K562 (cell line): ENCODE measurements around the gene ADAP1. TPM values are rescaled to one million over a fixed set of nuclear protein-coding genes. Genes with fewer than 3 reads are reported as not detected.

Experiments used
- ATAC-seq: fragments of 200-7000 bp; cut with Tn5 transposase; 3 replicates; pipeline ENCODE4 v1.9.1; 2020; ENCODE audit warnings: moderate library complexity
- BruUV-seq: library from RNA; stranded (reverse); fragments of 400-500 nt; replicated peaks from 2 replicates; lab custom pipeline; 2021; lab: Mats Ljungman, UMichigan
- CTCF ChIA-PET: fragments of 300-600 bp; formaldehyde crosslinking; extraction: SDS; loops from one replicate; lab custom pipeline; 2021; ENCODE audit warnings: low intra/inter-chr PET ratio; lab: Yijun Ruan, JAX
- POLR2A ChIA-PET: fragments of 300-600, 350-650 bp; sonication (Branson Sonifier 250); formaldehyde crosslinking; extraction: SDS; loops from one replicate; lab custom pipeline; 2021; ENCODE audit warnings: antibody characterized with exemption, inconsistent platforms; lab: Yijun Ruan, JAX
- DNase-seq, 4 experiments: peaks; one replicate each; pipeline versions ENCODE4 v3.0.0 to v3.0.0-alpha.2; 2011 to 2018; ENCODE audit warnings: low spot score in 3 of 4, mixed read lengths in 3 of 4; ENCODE audit errors: extremely low read depth in 1 of 4
- FAIRE-seq: peaks from 2 replicates; lab custom pipeline; 2011; peaks lifted over from hg19 to GRCh38; lab: Jason Lieb, UNC
- H2AFZ ChIP-seq: 2 replicates; pipeline ENCODE4 v1.6.0; 2011; ENCODE audit warnings: low read depth, low read length, control low read depth, inconsistent platforms
- H3K27ac ChIP-seq: fragments of 200-600 bp; 3 replicates; pipeline ENCODE4 v1.8.0; 2011; ENCODE audit warnings: low read depth, mild to moderate bottlenecking, control low read depth, inconsistent platforms, low read length, moderate library complexity, mixed read lengths; ENCODE audit errors: extremely low read depth
- H3K27me3 ChIP-seq, 2 experiments: fragments of 300-600 bp in 1 of 2; 2 replicates in 1 of 2; 3 replicates in 1 of 2; pipeline versions ENCODE4 v1.6.0 to v1.8.0; 2011; ENCODE audit warnings: inconsistent platforms in 2 of 2, low read length in 2 of 2, mild to moderate bottlenecking in 1 of 2, mixed read lengths in 1 of 2, moderate library complexity in 1 of 2; ENCODE audit not compliant: control insufficient read depth in 2 of 2, insufficient read depth in 2 of 2
- H3K36me3 ChIP-seq: fragments of 300-600 bp; 3 replicates; pipeline ENCODE4 v1.8.0; 2011; ENCODE audit warnings: mild to moderate bottlenecking, low read length, inconsistent platforms; ENCODE audit not compliant: control insufficient read depth, insufficient read depth
- H3K4me1 ChIP-seq, 2 experiments: fragments of 200-600 bp in 1 of 2; replicated peaks in 1 of 2; 2 replicates in 1 of 2; 3 replicates in 1 of 2; pipeline versions ENCODE4 v1.5.1 to v1.8.0; 2011; ENCODE audit warnings: inconsistent platforms in 2 of 2, low read length in 2 of 2, mild to moderate bottlenecking in 1 of 2, mixed read lengths in 1 of 2, moderate library complexity in 1 of 2; ENCODE audit not compliant: control insufficient read depth in 2 of 2, insufficient read depth in 2 of 2
- H3K4me2 ChIP-seq: 2 replicates; pipeline ENCODE4 v1.6.1; 2011; ENCODE audit warnings: low read length, control low read depth, inconsistent platforms, mixed read lengths; ENCODE audit not compliant: insufficient read depth
- H3K4me3 ChIP-seq: fragments of 200-600 bp; sonication (generic), shearing (Covaris generic); 2 replicates; pipeline ENCODE4 v1.5.1; 2016; ENCODE audit warnings: control low read depth, inconsistent platforms
- H3K79me2 ChIP-seq: fragments of 200-600 bp; 3 replicates; pipeline ENCODE4 v1.8.0; 2011; ENCODE audit warnings: low read length, inconsistent platforms; ENCODE audit not compliant: control insufficient read depth, insufficient read depth
- H3K9ac ChIP-seq, 2 experiments: 2 replicates each; pipeline versions ENCODE4 v1.6.0 to v1.6.1; 2011; ENCODE audit warnings: low read depth in 2 of 2, low read length in 2 of 2, control low read depth in 1 of 2, inconsistent platforms in 1 of 2, mild to moderate bottlenecking in 1 of 2, mixed read lengths in 1 of 2; ENCODE audit not compliant: insufficient read depth in 1 of 2
- H3K9me1 ChIP-seq: one replicate; pipeline ENCODE4 v1.6.0; 2011; ENCODE audit warnings: inconsistent platforms, mild to moderate bottlenecking, low read length, moderate library complexity; ENCODE audit not compliant: control insufficient read depth, insufficient read depth
- H3K9me3 ChIP-seq: replicated peaks from 2 replicates; pipeline ENCODE4 v1.5.1; 2011; ENCODE audit warnings: low read depth, low read length, inconsistent platforms; ENCODE audit not compliant: control insufficient read depth, insufficient read depth
- H4K20me1 ChIP-seq: replicated peaks from 2 replicates; pipeline ENCODE4 v1.6.1; 2011; ENCODE audit warnings: low read length, inconsistent platforms, mixed read lengths; ENCODE audit not compliant: control insufficient read depth, insufficient read depth
- ATF6 ChIP-seq: sonication (generic); formaldehyde crosslinking; IDR thresholded peaks from 2 replicates; pipeline ENCODE4 v1.4.0; 2020; ENCODE audit warnings: mild to moderate bottlenecking, missing genetic modification reagents
- BRD4 ChIP-seq: fragments of 200-600 bp; sonication (generic); IDR thresholded peaks from 2 replicates; pipeline ENCODE4 v1.6.1; 2017; ENCODE audit warnings: inconsistent platforms
- CAMTA2 ChIP-seq: fragments of 250-450 bp; sonication (Bioruptor Pico); conservative IDR thresholded peaks from 2 replicates; pipeline ENCODE4 v1.5.1; 2022
- CBFA2T3 ChIP-seq: fragments of 450-650 bp; IDR thresholded peaks from 2 replicates; pipeline ENCODE4 v1.6.1; 2017
- COPS2 ChIP-seq: fragments of 450-650 bp; conservative IDR thresholded peaks from 2 replicates; pipeline ENCODE4 v1.6.1; 2016; ENCODE audit warnings: mild to moderate bottlenecking, moderate library complexity
- ELF1 ChIP-seq: fragments of 200-800 bp; sonication (Bioruptor generic); IDR thresholded peaks from 2 replicates; pipeline ENCODE4 v1.6.1; 2016; ENCODE audit warnings: missing genetic modification characterization, missing compliant biosample characterization
- MEF2D ChIP-seq: conservative IDR thresholded peaks from 2 replicates; pipeline ENCODE4 v1.6.1; 2016; ENCODE audit warnings: low read depth, missing genetic modification characterization, missing compliant biosample characterization
- MIER1 ChIP-seq: fragments of 450-650 bp; IDR thresholded peaks from 2 replicates; pipeline ENCODE4 v1.6.1; 2016; ENCODE audit warnings: antibody characterized with exemption, mild to moderate bottlenecking, low read depth
- NCOA4 ChIP-seq: fragments of 450-650 bp; IDR thresholded peaks from 2 replicates; pipeline ENCODE4 v1.6.1; 2018; ENCODE audit warnings: mild to moderate bottlenecking; ENCODE audit not compliant: partially characterized antibody
- NFATC3 ChIP-seq: fragments of 450-650 bp; IDR thresholded peaks from 2 replicates; pipeline ENCODE4 v1.6.1; 2017; ENCODE audit warnings: mild to moderate bottlenecking
- SNIP1 ChIP-seq: fragments of 450-650 bp; IDR thresholded peaks from 2 replicates; pipeline ENCODE4 v1.7.1; 2017; ENCODE audit warnings: low read depth, mild to moderate bottlenecking
- SRSF1 ChIP-seq: fragments of 200-400 bp; formaldehyde crosslinking; IDR thresholded peaks from 2 replicates; pipeline ENCODE4 v1.6.1; 2017; ENCODE audit warnings: mild to moderate bottlenecking, low read depth, low read length, moderate library complexity
- TSC22D4 ChIP-seq: fragments of 450-650 bp; IDR thresholded peaks from 2 replicates; pipeline ENCODE4 v1.6.1; 2016; ENCODE audit warnings: missing genetic modification characterization, missing biosample characterization, control low read depth
- U2AF1 ChIP-seq: fragments of 200-400 bp; formaldehyde crosslinking; optimal IDR thresholded peaks from 2 replicates; pipeline ENCODE3; 2017; ENCODE audit warnings: mild to moderate bottlenecking, low read depth, low read length, moderate library complexity
- ZFPM2 ChIP-seq: fragments of 250-450 bp; sonication (Bioruptor Pico); IDR thresholded peaks from 2 replicates; pipeline ENCODE4 v1.5.1; 2022; ENCODE audit warnings: mild to moderate bottlenecking
- ZNF316 ChIP-seq: fragments of 450-650 bp; IDR thresholded peaks from 2 replicates; pipeline ENCODE4 v1.6.1; 2016
- ZNF507 ChIP-seq: conservative IDR thresholded peaks from 2 replicates; pipeline ENCODE4 v1.6.1; 2017; ENCODE audit warnings: missing genetic modification characterization, missing compliant biosample characterization
- WGBS: fragments of 100-300 bp; shearing (Covaris generic); methylation state at CpG from one replicate; pipeline ENCODE4 v1.1.6; 2016; ENCODE audit warnings: low coverage, mixed read lengths; ENCODE audit not compliant: insufficient coverage; ENCODE audit errors: missing lambda C conversion rate; 5-methylcytosine and 5-hydroxymethylcytosine counted together
- in situ Hi-C: fragments of 300-500 bp; cut with MboI; formaldehyde crosslinking; loops from 4 replicates; pipeline ENCODE4 v1.15.0; 2018; ENCODE audit warnings: inconsistent platforms, mixed read lengths
- intact Hi-C: fragments of 100-400 bp; cut with micrococcal nuclease; formaldehyde crosslinking; loops from 2 replicates; pipeline ENCODE4 v1.14.2; 2022
- polyA plus RNA-seq, 8 experiments: library from polyadenylated mRNA; depleted of rRNA in 4 of 8; stranded (reverse) in 5 of 8; unstranded in 3 of 8; fragments of >200 nt; fragmentation: Nextera tagmentation in 2 of 8; fragmentation: Illumina TruSeq in 1 of 8; extraction: Ambion mirVana in 2 of 8; extraction: Trizol in 1 of 8; gene quantifications; 2 replicates each; pipeline versions ENCODE4 v1.2.1 to v1.2.3, GENCODE V29; 2011 to 2014; ENCODE audit warnings: inconsistent platforms in 1 of 8, missing spikeins in 1 of 8
- total RNA-seq, 7 experiments: library from RNA; depleted of rRNA in 6 of 7; stranded (reverse); fragments of >200 nt in 6 of 7; fragmentation: Illumina TruSeq in 2 of 7; extraction: Trizol in 2 of 7; gene quantifications; 2 replicates each; pipeline versions ENCODE4 v1.2.1 to v1.2.3, GENCODE V29; 2011 to 2021; ENCODE audit warnings: low replicate concordance in 1 of 7
- TF ChIP-seq, protein P1 (sequence below): sonication (generic); formaldehyde crosslinking; IDR thresholded peaks from 2 replicates; pipeline ENCODE4 v1.8.1; 2022; ENCODE audit warnings: missing genetic modification reagents
- TF ChIP-seq, protein P2 (sequence below): sonication (generic); formaldehyde crosslinking; IDR thresholded peaks from 2 replicates; pipeline ENCODE4 v1.8.1; 2023; ENCODE audit warnings: mild to moderate bottlenecking, missing genetic modification reagents

The ADAP1 gene
- total and polyA plus RNA-seq, 9 of the 15 experiments (the other 6 are each of a cell fraction or from before 2014, with no cell fraction given): 0.27 to 1.4 (median 0.52) TPM; not detected in 3

- no peak for TF ChIP-seq ELF1
- TF ChIP-seq MIER1: no peak
- no peak for TF ChIP-seq ZNF507 (tag)
- no peak for TF ChIP-seq ZNF316
- TF ChIP-seq U2AF1: no peak
Measured at GRCh38 chr7:918118-918425, 36.4 kb downstream of the ADAP1 start (continued).

- FAIRE-seq (no peak), DNase-seq (no peak), ATAC-seq (no peak)
- ChIA-PET POLR2A (no interaction called here), CTCF (interaction anchor here (0.6 kb wide), 1 partner anchor 437 kb away, joined by 3 read pairs; no protein-coding TSS in a partner anchor)
- H3K9ac ChIP-seq: no peak overlapping the region
- no peaks in the 10 kb centered on the region for H4K20me1 ChIP-seq
- no peak overlapping the region for H3K27ac ChIP-seq
- WGBS: 31% methylated on average over 25 of the region's 33 CpGs
- no peak overlapping the region for H2AFZ ChIP-seq
- no peaks in the 10 kb centered on the region for H3K9me3 ChIP-seq
- peaks cover 8 to 39% of the 10 kb centered on the region in 2 experiments; a peak in 4 of 5 replicates for H3K27me3 ChIP-seq
- no peak overlapping the region for H3K4me2 ChIP-seq
- intact Hi-C loops: no loop called here
- peaks cover 0 to 46% of the 10 kb centered on the region in 2 experiments; a peak in 3 of 5 replicates for H3K4me1 ChIP-seq
- H3K4me3 ChIP-seq: no peak overlapping the region
- no peaks in the 10 kb centered on the region for H3K36me3 ChIP-seq
- BruUV-seq: no TSS peak
- no peaks in the 10 kb centered on the region for H3K79me2 ChIP-seq
- H3K9me1 ChIP-seq: no peaks in the 10 kb centered on the region
- in situ Hi-C loops: no loop called here
- no peak for TF ChIP-seq ATF6 (CRISPR knock-in tag)
- no peak for TF ChIP-seq CAMTA2
- no peak for TF ChIP-seq NCOA4
- TF ChIP-seq, protein P1, sequence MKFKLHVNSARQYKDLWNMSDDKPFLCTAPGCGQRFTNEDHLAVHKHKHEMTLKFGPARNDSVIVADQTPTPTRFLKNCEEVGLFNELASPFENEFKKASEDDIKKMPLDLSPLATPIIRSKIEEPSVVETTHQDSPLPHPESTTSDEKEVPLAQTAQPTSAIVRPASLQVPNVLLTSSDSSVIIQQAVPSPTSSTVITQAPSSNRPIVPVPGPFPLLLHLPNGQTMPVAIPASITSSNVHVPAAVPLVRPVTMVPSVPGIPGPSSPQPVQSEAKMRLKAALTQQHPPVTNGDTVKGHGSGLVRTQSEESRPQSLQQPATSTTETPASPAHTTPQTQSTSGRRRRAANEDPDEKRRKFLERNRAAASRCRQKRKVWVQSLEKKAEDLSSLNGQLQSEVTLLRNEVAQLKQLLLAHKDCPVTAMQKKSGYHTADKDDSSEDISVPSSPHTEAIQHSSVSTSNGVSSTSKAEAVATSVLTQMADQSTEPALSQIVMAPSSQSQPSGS (CRISPR knock-in tag): no peak
- TF ChIP-seq SRSF1: no peak
- TF ChIP-seq ZFPM2 (CRISPR knock-in tag): no peak
- TF ChIP-seq COPS2: no peak
- TF ChIP-seq SNIP1: no peak
- no peak for TF ChIP-seq BRD4
- TF ChIP-seq, protein P2, sequence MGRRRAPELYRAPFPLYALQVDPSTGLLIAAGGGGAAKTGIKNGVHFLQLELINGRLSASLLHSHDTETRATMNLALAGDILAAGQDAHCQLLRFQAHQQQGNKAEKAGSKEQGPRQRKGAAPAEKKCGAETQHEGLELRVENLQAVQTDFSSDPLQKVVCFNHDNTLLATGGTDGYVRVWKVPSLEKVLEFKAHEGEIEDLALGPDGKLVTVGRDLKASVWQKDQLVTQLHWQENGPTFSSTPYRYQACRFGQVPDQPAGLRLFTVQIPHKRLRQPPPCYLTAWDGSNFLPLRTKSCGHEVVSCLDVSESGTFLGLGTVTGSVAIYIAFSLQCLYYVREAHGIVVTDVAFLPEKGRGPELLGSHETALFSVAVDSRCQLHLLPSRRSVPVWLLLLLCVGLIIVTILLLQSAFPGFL (CRISPR knock-in tag): no peak
- no peak for TF ChIP-seq NFATC3
- no peak for TF ChIP-seq CBFA2T3
- TF ChIP-seq MEF2D (tag): no peak
- TF ChIP-seq TSC22D4 (tag): no peak
Measured at GRCh38 chr7:917255-918117, 37.0 kb downstream of the ADAP1 start.
